GM23248 (cell line): ENCODE results near the gene MACROD2. TPM values are rescaled to one million over a fixed set of nuclear protein-coding genes. Genes with fewer than 3 reads are reported as not detected.

Experiments used
- DNase-seq: peaks from one replicate; pipeline ENCODE4 v3.0.0-alpha.2; 2015
- H2AFZ ChIP-seq: fragments of 200-600 bp; sonication (generic); 2 replicates; pipeline ENCODE4 v1.6.1; 2016; ENCODE audit warnings: antibody characterized with exemption
- H3F3A ChIP-seq: fragments of 200-600 bp; sonication (generic); 2 replicates; pipeline ENCODE4 v1.6.1; 2016; ENCODE audit warnings: mild to moderate bottlenecking, antibody characterized with exemption, mixed run types; ENCODE audit not compliant: insufficient read depth
- H3K27ac ChIP-seq: fragments of 200-600 bp; sonication (generic); 2 replicates; pipeline ENCODE4 v1.5.1; 2016; ENCODE audit warnings: mild to moderate bottlenecking
- H3K27me3 ChIP-seq: fragments of 200-600 bp; sonication (generic); replicated peaks from 2 replicates; pipeline ENCODE4 v1.6.1; 2016; ENCODE audit warnings: mild to moderate bottlenecking; ENCODE audit not compliant: insufficient read depth
- H3K36me3 ChIP-seq: fragments of 200-600 bp; sonication (generic); 2 replicates; pipeline ENCODE4 v1.6.1; 2016; ENCODE audit warnings: low read depth, mild to moderate bottlenecking
- H3K4me1 ChIP-seq: fragments of 200-600 bp; sonication (generic); 2 replicates; pipeline ENCODE4 v1.6.1; 2016; ENCODE audit warnings: mild to moderate bottlenecking; ENCODE audit not compliant: insufficient read depth
- H3K4me2 ChIP-seq: fragments of 200-600 bp; sonication (generic); one replicate; pipeline ENCODE4 v1.6.1; 2016; ENCODE audit warnings: mild to moderate bottlenecking; ENCODE audit not compliant: unreplicated experiment
- H3K4me3 ChIP-seq: fragments of 200-600 bp; sonication (generic); 2 replicates; pipeline ENCODE4 v1.5.1; 2016; ENCODE audit warnings: mild to moderate bottlenecking
- H3K79me2 ChIP-seq: fragments of 200-600 bp; sonication (generic); 2 replicates; pipeline ENCODE4 v1.6.1; 2016; ENCODE audit warnings: mild to moderate bottlenecking; ENCODE audit not compliant: insufficient read depth
- H3K9ac ChIP-seq: fragments of 200-600 bp; sonication (generic); 2 replicates; pipeline ENCODE4 v1.6.1; 2016; ENCODE audit warnings: mild to moderate bottlenecking
- H3K9me2 ChIP-seq: fragments of 200-600 bp; sonication (generic); 2 replicates; pipeline ENCODE4 v1.6.1; 2016; ENCODE audit warnings: mixed run types, mild to moderate bottlenecking, moderate library complexity; ENCODE audit not compliant: insufficient read depth
- H3K9me3 ChIP-seq: fragments of 200-600 bp; sonication (generic); one replicate; pipeline ENCODE4 v1.6.1; 2017; ENCODE audit warnings: low read depth
- H4K20me1 ChIP-seq: fragments of 200-600 bp; sonication (generic); 2 replicates; pipeline ENCODE4 v1.6.0; 2016; ENCODE audit not compliant: insufficient read depth
- EZH2 ChIP-seq: fragments of 200-600 bp; sonication (generic); IDR thresholded peaks from 2 replicates; pipeline ENCODE4 v1.6.1; 2018; ENCODE audit warnings: antibody characterized with exemption, mild to moderate bottlenecking; ENCODE audit not compliant: insufficient read depth, poor library complexity, severe bottlenecking
- EZH2phosphoT487 ChIP-seq: fragments of 200-600 bp; sonication (generic); IDR thresholded peaks from 2 replicates; pipeline ENCODE4 v1.6.1; 2018; ENCODE audit warnings: antibody characterized with exemption, moderate library complexity, mild to moderate bottlenecking, low read depth; ENCODE audit not compliant: insufficient read depth
- WGBS, 2 experiments: methylation state at CpG; one replicate each; pipeline ENCODE4 v1.1.6; 2015 to 2017; ENCODE audit warnings: low lambda C conversion rate in 2 of 2, low coverage in 1 of 2; ENCODE audit errors: missing lambda C conversion rate in 2 of 2; 5-methylcytosine and 5-hydroxymethylcytosine counted together
- in situ Hi-C: fragments of 300-500 bp; cut with MboI; formaldehyde crosslinking; loops from 2 replicates; pipeline ENCODE4 v1.15.0; 2020
- polyA plus RNA-seq: library from polyadenylated mRNA; unstranded; fragments of >200 nt; fragmentation: Nextera tagmentation; extraction: Ambion mirVana; gene quantifications from 2 replicates; pipeline ENCODE4 v1.2.1, GENCODE V29; 2016
- total RNA-seq: library from RNA; depleted of rRNA; stranded (reverse); fragments of >200 nt; shearing (Covaris generic); gene quantifications from 2 replicates; pipeline ENCODE4 v1.2.3, GENCODE V29; 2014

MACROD2 gene
- total and polyA plus RNA-seq, 2 experiments from 2014 or later, result 1.1 to 3.1 TPM

DNA sequence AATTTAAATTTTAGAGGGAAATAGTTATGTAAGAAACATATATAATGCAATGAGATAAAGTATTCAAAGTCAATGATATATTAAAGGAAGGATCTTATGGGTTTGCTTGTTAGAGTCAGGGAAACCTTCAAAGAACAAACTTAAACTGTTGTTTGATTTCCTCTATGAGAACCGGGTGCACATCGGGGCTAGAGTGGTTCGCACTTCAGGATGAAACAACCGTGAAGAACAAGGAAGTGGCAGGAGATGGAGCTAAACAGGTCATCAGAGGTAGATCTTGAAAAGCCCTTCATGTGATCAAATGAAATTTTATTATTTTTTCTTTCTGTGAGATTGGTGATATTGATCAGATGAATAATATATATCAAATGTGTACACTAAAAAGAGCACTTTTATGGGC, 1294.0 kb downstream of the MACROD2 start:
- H2AFZ ChIP-seq, result no peak overlapping the region
- no peaks in the 10 kb centered on the region for H3F3A ChIP-seq
- no peaks in the 10 kb centered on the region for H3K36me3 ChIP-seq
- no peaks in the 10 kb centered on the region for H3K9me2 ChIP-seq
- in situ Hi-C loops, result no loop called here
- no peaks in the 10 kb centered on the region for H3K79me2 ChIP-seq
- H3K4me3 ChIP-seq, result no peak overlapping the region
- H3K4me1 ChIP-seq, result no peaks in the 10 kb centered on the region
- WGBS, 2 experiments, result 51 to 58% methylated on average over 4 of the region's 4 CpGs
- H3K9me3 ChIP-seq, result no peaks in the 10 kb centered on the region
- H3K4me2 ChIP-seq, result no peak overlapping the region
- H3K9ac ChIP-seq, result no peak overlapping the region
- TF ChIP-seq EZH2 (no peak), EZH2phosphoT487 (no peak)
- no peak for DNase-seq
- no peak overlapping the region for H3K27ac ChIP-seq
- no peaks in the 10 kb centered on the region for H4K20me1 ChIP-seq
- no peaks in the 10 kb centered on the region for H3K27me3 ChIP-seq

DNA sequence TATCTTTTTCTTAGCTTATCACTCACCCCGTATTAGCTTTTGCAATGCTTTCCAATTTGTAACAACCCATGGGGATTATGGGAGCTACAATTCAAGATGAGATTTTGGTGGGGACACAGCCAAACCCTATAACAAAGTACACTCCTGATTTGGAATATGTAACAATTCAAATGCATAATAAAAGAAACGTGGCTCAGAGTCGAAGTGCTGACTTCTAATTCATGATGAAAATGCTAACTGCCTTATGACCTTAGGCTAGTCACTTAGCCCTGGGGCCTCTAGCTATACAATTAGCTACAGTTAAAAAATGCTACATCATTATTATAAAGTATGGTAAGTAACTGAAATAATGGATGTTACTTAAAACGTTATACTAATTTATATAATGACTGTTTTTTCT, 1297.1 kb downstream of the MACROD2 start:
- Histone ChIP-seq H3K9me3 (no peaks in the 10 kb centered on the region), H3F3A (no peaks in the 10 kb centered on the region), H4K20me1 (no peaks in the 10 kb centered on the region), H2AFZ (no peak overlapping the region), H3K4me3 (no peak overlapping the region), H3K27me3 (no peaks in the 10 kb centered on the region), H3K9me2 (no peaks in the 10 kb centered on the region), H3K4me2 (no peak overlapping the region), H3K36me3 (no peaks in the 10 kb centered on the region), H3K79me2 (no peaks in the 10 kb centered on the region), H3K4me1 (no peaks in the 10 kb centered on the region), H3K27ac (no peak overlapping the region), H3K9ac (no peak overlapping the region)
- WGBS, 2 experiments, result 34 to 38% methylated on average over 4 of the region's 4 CpGs
- no peak for DNase-seq
- TF ChIP-seq EZH2 (no peak), EZH2phosphoT487 (no peak)
- in situ Hi-C loops, result no loop called here

DNA sequence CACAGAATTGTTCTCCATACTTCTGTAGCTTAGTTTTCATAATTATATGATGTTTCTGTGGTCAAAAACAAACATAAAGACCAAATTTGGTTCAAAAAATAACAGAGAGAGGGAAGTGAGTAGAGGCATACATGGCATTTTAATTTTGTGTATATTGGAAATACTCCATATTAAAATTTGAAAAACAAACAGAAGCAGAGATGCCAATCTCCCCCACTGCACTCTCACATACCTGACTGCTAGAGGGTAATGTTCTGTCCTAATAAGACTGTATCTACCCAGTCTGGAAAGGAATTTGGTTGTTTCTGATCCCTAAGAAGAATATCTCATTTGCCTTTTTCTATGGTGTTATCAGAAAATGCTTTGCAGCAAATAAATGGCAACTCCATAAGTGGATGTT, 1301.1 kb downstream of the MACROD2 start:
- H3K27ac ChIP-seq, result no peak overlapping the region
- H3K9me2 ChIP-seq, result no peaks in the 10 kb centered on the region
- no peaks in the 10 kb centered on the region for H3K4me1 ChIP-seq
- no peaks in the 10 kb centered on the region for H3K27me3 ChIP-seq
- TF ChIP-seq EZH2 (no peak), EZH2phosphoT487 (no peak)
- no peaks in the 10 kb centered on the region for H3K9me3 ChIP-seq
- no peak overlapping the region for H2AFZ ChIP-seq
- H3K36me3 ChIP-seq, result no peaks in the 10 kb centered on the region
- H3F3A ChIP-seq, result no peaks in the 10 kb centered on the region
- H4K20me1 ChIP-seq, result no peaks in the 10 kb centered on the region
- in situ Hi-C loops, result no loop called here
- no peak for DNase-seq
- no peak overlapping the region for H3K4me2 ChIP-seq
- no peak overlapping the region for H3K9ac ChIP-seq
- H3K4me3 ChIP-seq, result no peak overlapping the region
- no peaks in the 10 kb centered on the region for H3K79me2 ChIP-seq

DNA sequence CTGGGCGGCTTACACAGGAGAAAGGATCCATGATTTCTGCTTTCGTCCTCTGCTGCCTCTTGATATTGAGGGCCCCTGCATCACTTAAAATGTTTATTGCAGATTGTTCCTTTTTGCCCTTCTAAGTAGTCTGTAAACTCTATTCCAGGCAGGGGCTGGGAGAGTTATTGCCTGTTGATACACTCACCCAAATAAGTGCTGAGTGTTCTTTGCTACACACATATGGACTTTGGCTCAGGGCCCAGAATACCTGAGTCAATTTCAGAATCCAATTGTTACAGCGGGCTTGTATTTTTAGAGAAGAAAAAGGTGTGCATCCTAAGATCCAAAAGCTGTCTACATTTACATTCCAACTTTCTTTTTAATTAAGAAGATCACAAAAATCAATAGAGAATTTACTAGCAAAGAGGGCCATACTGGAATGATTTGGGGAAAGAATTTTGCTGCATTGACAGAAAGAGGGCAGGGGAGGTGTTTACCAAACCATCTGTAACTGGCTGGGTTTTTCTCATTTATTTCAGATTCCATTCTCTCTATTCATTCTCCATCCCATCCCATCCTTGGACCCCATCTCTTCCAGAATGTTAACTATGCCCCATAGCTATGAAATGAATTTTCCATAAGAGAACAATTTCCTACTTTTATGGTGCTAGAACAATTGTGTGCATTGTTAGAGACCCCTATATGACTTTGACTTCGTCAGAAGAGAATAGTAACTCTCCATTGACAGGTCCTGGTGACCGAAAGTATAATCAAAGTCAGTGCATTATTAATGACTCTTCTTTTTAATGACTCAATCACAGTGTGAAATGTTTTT, 1302.0 kb downstream of the MACROD2 start:
- Histone ChIP-seq H3K9ac (no peak overlapping the region), H2AFZ (no peak overlapping the region), H4K20me1 (no peaks in the 10 kb centered on the region), H3K36me3 (no peaks in the 10 kb centered on the region), H3F3A (no peaks in the 10 kb centered on the region), H3K4me3 (no peak overlapping the region), H3K9me2 (no peaks in the 10 kb centered on the region), H3K27ac (no peak overlapping the region), H3K9me3 (no peaks in the 10 kb centered on the region), H3K79me2 (no peaks in the 10 kb centered on the region), H3K27me3 (no peaks in the 10 kb centered on the region), H3K4me2 (no peak overlapping the region), H3K4me1 (no peaks in the 10 kb centered on the region)
- in situ Hi-C loops, result no loop called here
- TF ChIP-seq EZH2 (no peak), EZH2phosphoT487 (no peak)
- no peak for DNase-seq
- WGBS, 2 experiments, result 44 to 63% methylated on average over 5 of the region's 5 CpGs
